ENCODE results near the gene RNF227. TPM values are rescaled to one million over a fixed set of nuclear protein-coding genes. Genes with fewer than 3 reads are reported as not detected.

RNF227 gene
- total and polyA plus RNA-seq, 2 of the 8 experiments (the other 6 are each of a cell fraction or from before 2014, with no cell fraction given): 0.63 to 1.7 TPM

DNA sequence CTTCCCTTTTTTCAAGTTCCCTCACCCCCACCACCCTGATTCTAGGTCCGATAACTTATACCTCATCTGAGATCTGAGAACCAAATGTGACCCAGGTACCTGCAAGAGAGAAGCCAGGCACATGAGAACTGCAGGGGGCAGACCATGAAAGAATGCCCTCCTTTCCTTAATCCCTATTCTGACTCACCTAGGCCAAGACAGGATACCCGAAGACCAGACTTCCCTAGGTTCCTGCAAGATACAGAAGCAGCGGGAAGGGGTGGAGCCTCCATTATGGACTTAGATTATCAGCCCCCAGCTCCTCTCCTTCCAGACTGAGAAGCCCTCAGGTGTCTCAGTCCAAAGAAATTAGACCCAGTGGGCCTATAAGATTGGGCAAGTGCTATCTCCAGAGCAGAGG, 11.5 kb upstream of the RNF227 start:
- H3K9me3 ChIP-seq (ENCODE audit: insufficient read depth in 2 of 2, low read depth in 1 of 2, low read length in 1 of 2): no peaks in the 10 kb centered on the region
- H3K18ac ChIP-seq (ENCODE audit: extremely low read depth, low read length): no peak overlapping the region
- no peak for DNase-seq (ENCODE audit: low read depth in 1 of 2, low spot score in 2 of 2)
- H2BK12ac ChIP-seq (ENCODE audit: low read depth, low read length): no peak overlapping the region
- no peak overlapping the region for H2BK20ac ChIP-seq (ENCODE audit: low read length)
- H3K4me1 ChIP-seq (replicated peaks in 1 of 4; ENCODE audit: control insufficient read depth in 3 of 4, insufficient read depth in 4 of 4, low read length in 3 of 4): peaks cover 0 to 10% (median 5%) of the 10 kb centered on the region in 4 experiments; a peak in 5 of 7 replicates
- WGBS, 2 experiments (ENCODE audit: extremely low coverage in 1 of 2, insufficient coverage in 1 of 2, insufficient read length in 1 of 2, insufficient replicate concordance in 2 of 2, low coverage in 1 of 2, low lambda C conversion rate in 2 of 2, missing lambda C conversion rate in 1 of 2): 78% methylated on average over 3 of the region's 3 CpGs; no CpG with 5 or more reads in 1 of the 2 experiments
- no peak overlapping the region for H4K8ac ChIP-seq (ENCODE audit: extremely low read depth, insufficient read depth, low read length)
- H3K23me2 ChIP-seq (ENCODE audit: low read depth, low read length): peaks cover 19% of the 10 kb centered on the region
- H2AK5ac ChIP-seq (ENCODE audit: low read depth, low read length): 0 out of 2 replicates have a peak overlapping the region, but pooled peaks have one; percentile 28
- no peak overlapping the region for H3K4me2 ChIP-seq (ENCODE audit: insufficient read depth in 1 of 2, low read depth in 2 of 2, low read length in 2 of 2)
- no peak overlapping the region for H4K5ac ChIP-seq (ENCODE audit: insufficient read length, low read depth, low read length)
- no peak overlapping the region for H2BK5ac ChIP-seq (ENCODE audit: low read depth, low read length)
- peaks cover 0 to 7% of the 10 kb centered on the region in 2 experiments for H4K20me1 ChIP-seq (replicated peaks in 1 of 2; ENCODE audit: control insufficient read depth in 1 of 2, insufficient read depth in 2 of 2, low read length in 2 of 2)
- ChIA-PET POLR2A (ENCODE audit: partially characterized antibody) (no interaction called here), CTCF (ENCODE audit: partially characterized antibody) (interaction anchor here (0.6 to 1.7 kb wide), 6 partner anchors 62 to 184 kb away, joined by 3 to 6 read pairs (median 4); no protein-coding TSS in a partner anchor)
- H3K4me3 ChIP-seq (ENCODE audit: extremely low read depth in 1 of 4, insufficient read depth in 2 of 4, low read depth in 3 of 4, low read length in 4 of 4): no peak overlapping the region
- H3K79me2 ChIP-seq (ENCODE audit: control insufficient read depth in 1 of 2, insufficient read depth in 2 of 2, low read length in 2 of 2): no peaks in the 10 kb centered on the region
- no peak overlapping the region for H3K27ac ChIP-seq (ENCODE audit: low read depth, low read length)
- no peak overlapping the region for H2BK120ac ChIP-seq (replicated peaks; ENCODE audit: low read depth, low read length)
- H3K36me3 ChIP-seq (ENCODE audit: control insufficient read depth in 2 of 4, insufficient read depth in 4 of 4, low read length in 3 of 4): no peaks in the 10 kb centered on the region
- H3K79me1 ChIP-seq (ENCODE audit: low read depth, low read length): no peaks in the 10 kb centered on the region
- no peak overlapping the region for H3K14ac ChIP-seq (ENCODE audit: insufficient read length)
- H3K9ac ChIP-seq (replicated peaks in 1 of 4; ENCODE audit: extremely low read depth in 1 of 4, low read depth in 3 of 4, low read length in 3 of 4): no peak overlapping the region
- no peak overlapping the region for H4K91ac ChIP-seq (replicated peaks; ENCODE audit: insufficient read length, low read length)
- H3K27me3 ChIP-seq (replicated peaks in 1 of 4; ENCODE audit: control insufficient read depth in 3 of 4, extremely low read depth in 1 of 4, insufficient read depth in 3 of 4, low read length in 3 of 4): peaks cover 17 to 62% (median 53%) of the 10 kb centered on the region in 4 experiments
- no peak overlapping the region for H3K56ac ChIP-seq (replicated peaks; ENCODE audit: insufficient read length, low read depth, low read length)
- H3K4ac ChIP-seq (replicated peaks; ENCODE audit: insufficient read length, low read depth, low read length): no peak overlapping the region
- no peak overlapping the region for H3K23ac ChIP-seq (ENCODE audit: insufficient read length)
- H2AFZ ChIP-seq (ENCODE audit: low read length): no peak overlapping the region
- H2BK15ac ChIP-seq (ENCODE audit: low read length): no peak overlapping the region
- FAIRE-seq: no peak
- TF ChIP-seq RBBP5 (IDR thresholded peaks at IDR 0.05; ENCODE audit: borderline replicate concordance, low read depth, low read length) (no peak), MAFK (IDR thresholded peaks at IDR 0.05; ENCODE audit: low read depth, low read length) (no peak), SAP30 (IDR thresholded peaks at IDR 0.05; ENCODE audit: insufficient read depth, insufficient replicate concordance, low read length) (no peak), EZH2 (IDR thresholded peaks at IDR 0.05; ENCODE audit: low read depth, low read length, severe bottlenecking) (no peak), HDAC2 (IDR thresholded peaks at IDR 0.05; ENCODE audit: borderline replicate concordance in 1 of 2, low read depth in 2 of 2, low read length in 2 of 2) (no peak), RAD21 (IDR thresholded peaks at IDR 0.05 in 1 of 2, conservative IDR thresholded peaks at IDR 0.05 in 1 of 2; ENCODE audit: low read depth in 2 of 2, low read length in 2 of 2) (no peak), FOSL1 (IDR thresholded peaks at IDR 0.05; ENCODE audit: insufficient read depth, low read depth, low read length) (no peak), JUN (IDR thresholded peaks at IDR 0.05; ENCODE audit: low read depth, low read length) (no peak), CHD1 (IDR thresholded peaks at IDR 0.05; ENCODE audit: low read depth, low read length) (no peak), POU5F1 (IDR thresholded peaks at IDR 0.05; ENCODE audit: low read depth, low read length) (no peak), PHF8 (conservative IDR thresholded peaks at IDR 0.05; ENCODE audit: low read depth, low read length) (no peak), TCF12 (IDR thresholded peaks at IDR 0.05; ENCODE audit: low read depth, low read length) (no peak)

Data from H1 (cell line).